GM23338 (cell line): ENCODE data around the gene IKBKG.
"Not testable (repeated sequence)": the region's sequence is repeated elsewhere in the genome, so short reads cannot be mapped to it uniquely, and the experiment has no call there.

Source experiments
- CREB1 ChIP-seq: fragments of 250-450 bp; sonication (Bioruptor Pico); IDR thresholded peaks from 2 replicates; pipeline ENCODE4 v1.5.0; 2020; ENCODE audit warnings: low read depth, mild to moderate bottlenecking, moderate library complexity
- CTCF ChIP-seq, 2 experiments: fragments of 200-600 bp in 1 of 2; sonication (generic) in 1 of 2; conservative IDR thresholded peaks; 2 replicates each; pipeline versions ENCODE4 v1.5.1 to v1.6.1; 2016 to 2017; ENCODE audit warnings: antibody characterized with exemption in 2 of 2, low read depth in 2 of 2, mild to moderate bottlenecking in 2 of 2, moderate library complexity in 1 of 2
- EZH2 ChIP-seq: fragments of 200-600 bp; sonication (generic); IDR thresholded peaks from one replicate; pipeline ENCODE4 v1.8.0; 2017; ENCODE audit warnings: antibody characterized with exemption, mild to moderate bottlenecking, low read depth; ENCODE audit not compliant: unreplicated experiment
- EZH2phosphoT487 ChIP-seq: fragments of 200-600 bp; sonication (generic); IDR thresholded peaks from one replicate; pipeline ENCODE4 v1.8.1; 2018; ENCODE audit warnings: antibody characterized with exemption; ENCODE audit not compliant: unreplicated experiment
- NANOG ChIP-seq: IDR thresholded peaks from 2 replicates; pipeline ENCODE4 v1.6.1; 2016; ENCODE audit warnings: antibody characterized with exemption, borderline replicate concordance
- POLR2AphosphoS5 ChIP-seq: IDR thresholded peaks from 2 replicates; pipeline ENCODE4 v1.6.1; 2016; ENCODE audit warnings: antibody characterized with exemption, low read depth
- ZNF331 ChIP-seq: fragments of 250-450 bp; sonication (Bioruptor Pico); IDR thresholded peaks from 2 replicates; pipeline ENCODE4 v1.5.0; 2020; ENCODE audit warnings: low read depth, mild to moderate bottlenecking, moderate library complexity
- ZNF462 ChIP-seq: fragments of 250-450 bp; sonication (Bioruptor Pico); IDR thresholded peaks from 2 replicates; pipeline ENCODE4 v1.5.0; 2020; ENCODE audit warnings: mild to moderate bottlenecking, moderate library complexity

GRCh38 chrX:154558060-154558690, 10.8 kb downstream of the IKBKG start:
- not testable (repeated sequence) for TF ChIP-seq CTCF (conservative IDR thresholded peaks at IDR 0.05; ENCODE audit: low read depth in 2 of 2); EZH2; CREB1 (CRISPR knock-in tag); POLR2AphosphoS5; NANOG; EZH2phosphoT487; ZNF462; ZNF331
